ENCODE measurements around the gene RASSF7. TPM values are rescaled to one million over a fixed set of nuclear protein-coding genes. Genes with fewer than 3 reads are reported as not detected.
A peak's percentile ranks its signal among the peaks of the same experiment; 100 is the strongest.

The RASSF7 gene
- total RNA-seq, 1 experiment from 2014 or later, result 7.4 TPM

DNA sequence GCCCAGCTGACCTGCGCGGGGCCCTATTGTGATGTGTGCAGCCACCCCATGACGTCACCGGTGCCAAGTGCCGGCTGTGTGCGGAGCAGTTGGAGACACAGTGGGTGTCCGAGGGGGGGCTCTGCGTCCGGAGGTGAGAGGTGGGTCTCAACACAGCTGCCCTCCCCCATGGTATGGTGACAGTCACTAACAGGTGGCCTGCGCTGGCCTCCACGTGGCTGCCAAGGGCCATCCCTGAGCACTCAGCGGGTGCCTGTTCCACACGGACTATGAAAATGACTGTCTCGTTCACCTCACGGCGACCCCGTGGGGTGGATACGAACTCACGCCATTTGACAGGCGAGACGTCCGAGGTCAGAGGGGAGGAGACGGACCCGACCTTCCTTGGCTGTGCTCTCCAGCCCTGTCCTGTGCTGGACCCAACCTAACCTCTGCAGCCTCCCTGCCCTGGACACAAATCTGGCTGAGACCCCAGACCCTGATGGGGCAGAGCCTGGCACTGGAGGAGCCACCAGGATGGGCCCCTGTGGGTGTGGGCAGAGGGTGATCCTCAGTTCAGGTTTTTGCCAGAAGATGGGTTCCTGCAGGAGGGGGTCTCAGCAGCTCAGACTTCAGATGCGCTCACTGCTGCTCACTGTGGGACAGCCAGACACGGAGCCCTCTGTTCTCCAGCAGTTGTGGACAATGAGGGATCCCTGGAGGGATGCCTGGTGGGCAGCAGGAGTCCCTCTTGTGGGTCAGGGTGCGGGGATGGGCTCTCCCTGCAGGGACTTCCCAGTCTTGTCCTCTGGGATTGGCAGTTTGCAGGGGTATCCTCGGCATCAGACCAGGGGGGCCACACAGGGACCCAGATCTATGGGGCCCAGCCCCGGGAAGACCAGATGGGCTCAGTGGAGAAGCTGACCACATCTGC lies 31.7 kb upstream of the RASSF7 start:
- Histone ChIP-seq H3K4me1 (peaks cover 17% of the 10 kb centered on the region), H3K27ac (peak overlapping the region; percentile 57), H3K36me3 (peaks cover 12% of the 10 kb centered on the region), H3K4me3 (peak overlapping the region; percentile 18), H3K9me3 (replicated peaks) (no peaks in the 10 kb centered on the region), H3K27me3 (no peaks in the 10 kb centered on the region)
- DNase-seq, result peak; percentile 90 to 92

DNA sequence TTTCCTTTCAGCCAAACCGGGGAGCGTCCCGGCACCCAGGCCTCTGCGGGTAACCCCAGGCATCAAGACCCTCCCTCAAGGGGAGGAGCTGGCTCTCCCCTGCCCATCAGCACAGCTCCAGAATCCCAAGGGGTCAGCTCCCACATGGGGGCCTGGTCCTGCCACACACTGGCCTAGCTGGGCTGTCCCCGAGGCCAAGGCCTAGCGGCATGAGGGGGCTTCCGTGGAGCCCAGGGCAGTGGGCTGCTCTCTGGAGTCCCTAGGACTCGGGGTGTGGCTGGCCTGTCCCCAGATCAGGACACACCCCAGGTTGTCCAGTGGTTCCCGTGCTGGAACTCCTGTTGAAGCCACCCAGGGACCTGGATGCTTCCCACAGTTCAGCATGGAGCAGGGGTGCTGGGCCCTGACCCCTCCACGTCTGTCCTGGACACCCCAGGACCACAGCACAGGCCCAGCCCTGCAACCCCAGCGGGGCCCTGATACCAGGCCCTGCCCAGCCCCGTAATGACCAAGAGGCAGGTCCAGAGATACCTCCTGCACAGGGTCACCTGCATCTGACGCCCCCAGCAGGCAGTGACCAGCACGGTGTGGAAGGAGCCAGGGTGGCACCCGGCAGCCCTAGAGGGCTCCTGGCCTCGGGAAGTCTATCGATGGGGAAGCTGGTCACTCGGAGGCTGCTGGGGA lies 30.9 kb upstream of the RASSF7 start:
- Histone ChIP-seq H3K9me3 (replicated peaks) (no peaks in the 10 kb centered on the region), H3K4me3 (no peak overlapping the region), H3K27ac (no peak overlapping the region), H3K4me1 (peaks cover 17% of the 10 kb centered on the region), H3K27me3 (no peaks in the 10 kb centered on the region), H3K36me3 (peaks cover 12% of the 10 kb centered on the region)
- DNase-seq, result no peak

DNA sequence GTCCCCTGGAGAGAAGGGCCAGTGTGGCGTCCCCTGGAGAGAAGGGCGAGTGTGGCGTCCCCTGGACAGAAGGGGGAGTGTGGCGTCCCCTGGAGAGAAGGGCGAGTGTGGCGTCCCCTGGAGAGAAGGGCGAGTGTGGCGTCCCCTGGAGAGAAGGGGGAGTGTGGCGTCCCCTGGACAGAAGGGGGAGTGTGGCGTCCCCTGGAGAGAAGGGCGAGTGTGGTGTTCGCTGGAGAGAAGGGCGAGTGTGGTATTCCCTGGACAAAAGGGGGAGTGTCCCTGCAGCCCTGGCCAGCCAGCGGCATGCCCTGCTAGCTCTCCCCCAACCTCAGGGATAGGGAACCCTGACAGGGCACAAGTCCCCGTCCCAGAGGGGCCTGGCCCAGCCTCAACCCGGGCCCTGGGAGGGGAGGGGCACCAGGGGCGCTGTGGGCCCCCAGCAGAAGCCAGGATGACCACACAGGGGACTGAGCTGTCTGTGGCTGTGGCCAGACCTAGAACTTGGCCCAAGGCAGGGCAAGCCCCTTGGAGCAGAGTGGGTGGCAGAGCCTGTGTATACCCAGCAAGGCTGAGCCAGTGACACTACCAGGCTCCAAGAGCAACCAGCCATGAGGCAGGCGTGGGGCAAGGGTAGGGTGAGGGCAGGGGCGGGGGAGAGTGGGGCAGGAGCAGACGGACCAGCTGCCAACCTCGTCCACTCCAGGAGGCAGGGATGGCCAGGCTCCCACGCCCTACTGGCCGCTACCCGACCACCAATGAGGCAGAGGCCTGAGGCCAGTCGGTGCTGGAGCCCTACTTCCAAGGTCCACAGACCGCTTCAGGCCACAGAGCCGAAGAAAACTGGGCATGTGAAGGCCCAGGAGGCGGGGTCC lies 29.6 kb upstream of the RASSF7 start:
- peaks cover 12% of the 10 kb centered on the region for H3K36me3 ChIP-seq
- H3K9me3 ChIP-seq (replicated peaks), result no peaks in the 10 kb centered on the region
- H3K4me3 ChIP-seq, result no peak overlapping the region
- no peak overlapping the region for H3K27ac ChIP-seq
- no peaks in the 10 kb centered on the region for H3K27me3 ChIP-seq
- H3K4me1 ChIP-seq, result peaks cover 17% of the 10 kb centered on the region
- no peak for DNase-seq

DNA sequence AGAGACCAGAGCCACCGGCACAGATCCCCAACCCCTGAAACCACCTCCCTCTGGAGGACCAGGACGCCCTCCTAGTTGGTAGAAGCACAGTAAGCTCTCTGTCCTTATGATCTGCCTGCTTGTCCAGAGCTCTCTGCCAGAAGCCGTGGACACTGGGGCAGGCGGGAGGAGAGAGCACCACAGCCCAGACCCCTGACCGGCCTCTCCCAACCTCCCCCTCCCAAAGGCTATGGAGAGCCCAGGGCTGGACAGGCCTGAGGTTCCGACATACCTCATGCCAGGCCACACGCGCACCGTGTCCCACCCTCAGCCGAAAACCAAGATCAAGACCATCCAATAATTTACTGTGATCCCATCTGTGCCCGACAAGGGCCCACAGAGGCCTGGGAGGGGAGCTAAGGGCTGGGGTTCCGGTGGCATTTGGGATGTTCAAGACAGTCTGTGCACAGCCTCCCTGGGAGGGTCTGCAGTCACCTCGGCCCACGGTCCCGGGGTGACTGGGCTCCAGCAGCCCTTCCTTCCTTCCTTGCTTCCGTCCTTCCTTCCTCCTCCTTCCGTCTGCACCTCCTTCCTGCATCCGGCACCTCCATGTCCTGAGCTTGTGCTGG lies 28.7 kb upstream of the RASSF7 start:
- peaks cover 12% of the 10 kb centered on the region for H3K36me3 ChIP-seq
- no peak overlapping the region for H3K4me3 ChIP-seq
- no peaks in the 10 kb centered on the region for H3K27me3 ChIP-seq
- no peak for DNase-seq
- peaks cover 17% of the 10 kb centered on the region for H3K4me1 ChIP-seq
- H3K27ac ChIP-seq, result no peak overlapping the region
- H3K9me3 ChIP-seq (replicated peaks), result no peaks in the 10 kb centered on the region

DNA sequence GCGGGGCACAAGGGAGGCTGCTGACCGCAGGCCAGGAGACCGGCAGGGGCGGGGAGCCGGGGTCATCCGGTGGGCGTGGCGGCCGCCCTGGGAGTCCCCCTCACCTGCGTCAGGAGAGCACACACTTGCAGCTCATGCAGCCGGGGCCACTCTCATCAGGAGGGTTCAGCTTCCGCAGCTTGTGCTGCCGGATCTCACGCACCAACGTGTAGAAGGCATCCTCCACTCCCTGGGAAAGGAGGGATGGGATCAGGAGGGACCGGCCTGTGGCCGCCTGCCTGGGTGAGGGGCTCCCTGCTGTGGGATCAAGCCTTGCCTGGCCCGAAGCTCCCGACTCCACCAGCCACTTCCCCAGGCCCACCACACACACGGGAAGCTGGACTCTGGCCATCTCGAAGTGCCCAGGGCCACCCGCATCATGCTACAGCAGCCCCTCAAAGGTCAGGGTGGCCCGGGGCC lies 28.2 kb upstream of the RASSF7 start:
- Histone ChIP-seq H3K9me3 (replicated peaks) (no peaks in the 10 kb centered on the region), H3K4me1 (peaks cover 17% of the 10 kb centered on the region), H3K27me3 (no peaks in the 10 kb centered on the region), H3K36me3 (peaks cover 12% of the 10 kb centered on the region), H3K4me3 (no peak overlapping the region), H3K27ac (no peak overlapping the region)
- DNase-seq, result no peak

DNA sequence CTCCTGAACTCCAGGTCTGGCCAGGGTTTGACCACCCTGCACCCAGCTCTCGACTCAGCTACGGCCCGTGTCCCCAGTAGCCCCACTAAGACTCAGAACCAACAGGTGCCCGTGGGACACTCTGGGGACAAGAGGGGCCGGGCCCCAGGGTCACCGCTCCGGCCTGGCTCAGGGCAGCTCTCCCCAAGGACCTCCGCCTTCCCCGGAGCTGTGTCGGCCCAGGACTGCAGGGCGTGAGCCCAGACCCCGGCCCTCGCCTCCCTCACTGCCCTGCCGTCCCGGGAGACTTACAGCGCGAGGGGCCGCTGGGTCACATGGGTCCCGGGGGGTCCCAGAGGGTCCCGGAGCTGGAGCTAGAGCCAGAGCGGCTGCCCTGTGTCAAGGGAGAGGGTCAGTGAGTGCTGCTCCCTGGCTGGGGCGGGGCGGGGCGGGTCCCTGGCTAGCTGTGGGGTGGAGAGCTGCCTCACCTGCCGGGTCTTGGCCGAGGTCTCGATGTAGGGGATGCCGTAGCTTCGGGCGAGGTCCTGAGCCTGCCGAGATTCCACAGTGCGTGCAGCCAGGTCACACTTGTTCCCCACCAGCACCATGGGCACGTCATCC lies 27.7 kb upstream of the RASSF7 start:
- DNase-seq, result no peak
- H3K27ac ChIP-seq, result no peak overlapping the region
- peaks cover 16% of the 10 kb centered on the region for H3K4me1 ChIP-seq
- no peak overlapping the region for H3K4me3 ChIP-seq
- no peaks in the 10 kb centered on the region for H3K27me3 ChIP-seq
- H3K36me3 ChIP-seq, result peaks cover 12% of the 10 kb centered on the region
- H3K9me3 ChIP-seq (replicated peaks), result no peaks in the 10 kb centered on the region

DNA sequence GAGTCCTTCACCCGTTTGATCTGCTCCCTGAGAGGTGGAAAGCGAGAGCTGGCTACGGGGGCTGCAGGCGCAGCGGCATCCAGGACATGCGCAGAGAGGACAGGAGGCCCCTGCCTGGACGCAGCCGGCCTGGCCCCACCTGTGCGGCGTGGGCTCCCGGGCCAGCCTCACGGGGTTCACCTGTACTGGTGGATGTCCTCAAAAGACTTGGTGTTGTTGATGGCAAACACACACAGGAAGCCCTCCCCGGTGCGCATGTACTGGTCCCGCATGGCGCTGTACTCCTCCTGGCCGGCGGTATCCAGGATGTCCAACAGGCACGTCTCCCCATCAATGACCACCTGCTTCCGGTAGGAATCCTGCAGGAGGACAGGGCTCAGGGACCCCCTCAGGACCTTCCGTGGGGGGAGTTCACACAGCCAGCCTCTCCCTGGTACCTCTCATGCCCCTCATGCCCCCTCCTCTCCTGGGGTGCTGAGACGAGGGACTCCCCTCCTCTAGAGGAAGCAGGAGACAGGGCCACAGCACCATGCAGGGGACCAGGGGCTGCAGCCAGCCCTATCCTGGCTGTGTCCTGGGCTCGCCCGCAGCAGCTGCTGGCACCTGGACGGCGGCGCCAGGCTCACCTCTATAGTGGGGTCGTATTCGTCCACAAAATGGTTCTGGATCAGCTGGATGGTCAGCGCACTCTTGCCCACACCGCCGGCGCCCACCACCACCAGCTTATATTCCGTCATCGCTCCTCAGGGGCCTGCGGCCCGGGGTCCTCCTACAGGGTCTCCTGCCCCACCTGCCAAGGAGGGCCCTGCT lies 27.0 kb upstream of the RASSF7 start:
- Histone ChIP-seq H3K36me3 (peaks cover 12% of the 10 kb centered on the region), H3K27me3 (no peaks in the 10 kb centered on the region), H3K4me3 (no peak overlapping the region; the same call in 1 of the 2 replicates), H3K27ac (no peak overlapping the region), H3K4me1 (peaks cover 10% of the 10 kb centered on the region), H3K9me3 (replicated peaks) (no peaks in the 10 kb centered on the region)
- no peak for DNase-seq

DNA sequence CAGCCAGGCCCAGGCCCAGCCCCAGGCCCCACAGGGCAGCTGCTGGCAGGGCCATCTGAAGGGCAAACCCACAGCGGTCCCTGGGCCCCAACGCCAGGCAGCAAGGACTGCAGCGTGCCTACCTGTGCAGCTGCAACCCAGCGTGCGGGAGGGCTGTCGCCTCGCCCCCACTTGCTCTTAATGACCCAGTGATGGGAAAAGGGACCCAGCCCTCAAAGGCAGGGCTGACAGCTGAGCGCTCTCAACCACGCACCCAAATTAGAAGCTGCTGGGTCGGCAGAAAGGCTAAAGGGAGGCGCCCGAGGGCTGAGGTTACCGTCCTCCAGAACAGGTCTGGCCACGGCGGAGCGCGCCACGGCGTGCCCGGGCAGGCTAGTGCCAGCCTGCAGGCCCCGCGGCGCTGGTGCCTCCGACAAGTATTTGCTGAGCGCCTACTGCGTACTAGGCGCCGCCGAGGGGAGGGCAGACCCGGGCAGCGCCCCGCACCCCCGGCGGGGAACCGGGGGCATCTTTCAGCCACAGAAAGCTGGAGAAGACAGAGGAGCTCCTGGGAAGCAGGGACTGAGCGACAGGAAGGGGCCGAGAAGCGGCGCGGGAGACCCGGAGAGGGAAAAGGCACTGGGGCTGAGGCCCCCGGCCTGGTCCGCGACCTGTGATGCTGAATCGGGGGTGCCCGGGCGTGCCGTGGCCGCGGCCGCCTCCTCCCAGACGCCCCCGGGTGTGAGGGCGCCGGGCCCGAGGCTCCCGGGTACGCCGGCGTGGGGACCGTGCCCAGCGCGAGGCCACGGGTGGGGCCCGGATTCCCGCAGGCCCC lies 26.2 kb upstream of the RASSF7 start:
- Histone ChIP-seq H3K27me3 (no peaks in the 10 kb centered on the region), H3K36me3 (peaks cover 12% of the 10 kb centered on the region), H3K27ac (no peak overlapping the region), H3K4me3 (peak overlapping the region; percentile 79), H3K4me1 (peaks cover 2% of the 10 kb centered on the region), H3K9me3 (replicated peaks) (no peaks in the 10 kb centered on the region)
- peak in 1 of 2 experiments; percentile 35 for DNase-seq

DNA sequence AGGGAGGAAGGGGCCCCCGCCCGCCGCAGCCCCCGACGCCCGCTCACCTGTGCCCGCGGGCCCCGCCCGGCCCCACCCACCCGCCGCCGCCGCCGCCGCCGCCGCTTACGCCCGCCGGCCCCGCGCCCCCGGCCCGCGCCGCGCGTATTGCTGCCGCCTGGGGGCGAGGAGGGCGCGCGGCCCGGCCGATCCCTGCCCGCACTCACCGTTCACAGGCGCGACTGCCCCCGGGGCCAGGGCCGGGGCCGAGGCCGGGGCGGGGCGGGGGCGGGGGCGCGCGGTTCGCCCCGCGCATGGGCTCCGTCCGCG lies 25.6 kb upstream of the RASSF7 start:
- H3K4me1 ChIP-seq, result no peaks in the 10 kb centered on the region
- H3K27ac ChIP-seq, result no peak overlapping the region
- peaks cover 12% of the 10 kb centered on the region for H3K36me3 ChIP-seq
- peak overlapping the region; percentile 79 for H3K4me3 ChIP-seq
- H3K27me3 ChIP-seq, result no peaks in the 10 kb centered on the region
- DNase-seq, result no peak
- no peaks in the 10 kb centered on the region for H3K9me3 ChIP-seq (replicated peaks)

DNA sequence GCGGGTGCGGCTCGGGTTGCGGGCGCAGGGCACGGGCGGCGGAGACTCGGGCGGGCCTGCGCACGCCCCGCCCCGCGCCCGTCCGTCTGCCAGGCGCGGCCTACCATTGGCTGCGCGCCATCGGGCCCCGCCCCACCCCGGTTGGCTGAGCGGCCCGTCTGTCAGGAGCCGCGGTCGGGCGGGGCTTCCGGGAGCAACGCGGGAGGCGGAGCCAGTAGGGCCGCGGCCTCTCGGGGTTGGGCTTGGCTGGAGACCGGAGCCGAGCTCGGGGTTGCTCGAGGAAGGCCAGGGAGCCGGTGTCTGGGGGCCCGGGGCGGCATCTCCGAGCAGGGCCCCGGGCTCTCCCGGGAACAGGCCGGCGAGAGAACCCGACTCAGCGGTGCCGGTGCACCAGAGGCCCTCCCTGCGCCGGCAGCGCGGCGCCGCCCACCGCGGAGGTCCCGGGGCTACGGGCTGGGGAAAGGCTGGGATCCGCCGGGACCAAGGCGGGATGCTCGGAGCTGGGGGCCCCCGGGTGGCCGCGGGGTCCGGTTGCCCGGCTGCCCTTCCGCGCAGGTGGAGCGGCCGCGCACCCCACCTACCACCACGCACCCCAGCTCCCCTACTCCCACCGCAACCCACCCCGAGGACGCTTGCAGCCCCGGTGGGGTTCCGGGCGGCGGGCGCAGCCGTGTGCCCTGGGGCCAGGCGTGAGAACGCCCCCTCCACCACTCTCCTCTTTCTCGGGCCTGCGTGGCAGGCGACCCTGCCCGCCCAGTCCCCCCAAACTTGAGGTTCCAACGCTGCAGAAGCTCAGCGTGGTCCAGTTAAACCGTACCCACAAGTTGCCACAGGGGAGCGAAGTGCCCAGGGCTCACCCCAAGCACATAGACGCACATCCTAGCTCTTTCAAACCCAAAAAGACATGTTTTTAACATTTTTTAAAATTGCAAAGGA lies 25.0 kb upstream of the RASSF7 start, which contains the start of gene HRAS:
Gene HRAS (minus strand): TSS at position 58 of the 936 bp plus-strand sequence.
- H3K27me3 ChIP-seq, result no peaks in the 10 kb centered on the region
- peak within 1 kb of the TSS; percentile 79 for H3K4me3 ChIP-seq
- H3K9me3 ChIP-seq (replicated peaks), result no peaks in the 10 kb centered on the region
- peak within 1 kb of the TSS; percentile 20; the same call in 1 of the 2 replicates for H3K27ac ChIP-seq
- DNase-seq, result peak; percentile 91 to 94
- H3K36me3 ChIP-seq, result peaks cover 12% of the 10 kb centered on the region
- no peaks in the 10 kb centered on the region for H3K4me1 ChIP-seq

DNA sequence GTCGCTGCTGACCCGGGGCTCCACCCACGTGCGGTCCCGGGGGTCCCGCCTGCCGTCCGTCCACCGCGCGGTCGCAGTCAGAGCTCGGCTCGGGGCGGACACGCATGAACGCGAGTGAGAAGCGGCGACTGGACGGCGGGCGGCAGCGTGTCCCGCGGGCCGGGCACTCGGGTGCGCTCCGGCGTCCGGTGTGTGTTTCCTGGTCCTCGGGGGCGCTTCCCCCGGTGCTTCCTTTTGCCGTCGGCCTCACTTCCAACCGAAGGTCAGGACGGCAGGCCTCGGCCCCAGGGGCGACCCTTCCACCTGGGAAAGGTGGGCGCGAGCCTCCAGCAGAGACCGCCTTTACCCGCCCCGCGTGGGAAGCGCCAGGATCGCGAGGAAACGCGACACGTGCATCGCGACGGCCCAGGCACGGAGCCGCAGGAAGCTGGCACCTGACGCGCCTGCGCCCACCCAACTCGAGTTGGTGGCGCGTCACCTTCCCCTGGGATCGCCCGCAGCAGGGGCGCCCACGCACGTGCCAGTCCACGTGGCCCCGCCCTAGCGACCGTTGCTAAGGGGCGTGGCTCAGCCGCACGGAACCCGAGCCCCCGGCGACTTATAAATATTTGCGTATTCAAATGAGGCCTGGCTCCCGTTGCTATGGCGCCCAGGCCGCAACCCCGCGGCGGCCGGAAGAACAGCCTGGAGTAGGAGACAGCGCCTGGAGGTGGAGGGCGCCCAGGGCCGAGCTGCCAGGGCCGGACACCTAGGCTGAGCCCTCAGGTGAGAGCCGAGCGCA lies 23.7 kb upstream of the RASSF7 start, which contains the start of gene LRRC56:
Gene LRRC56 (plus strand): TSS at position 687 of the 781 bp plus-strand sequence. CDS start 3,158 bp downstream, outside the sequence.
- Histone ChIP-seq H3K27ac (no peak within 1 kb of the TSS), H3K4me1 (no peaks in the 10 kb centered on the region), H3K4me3 (no peak within 1 kb of the TSS; the same call in 1 of the 2 replicates), H3K36me3 (peaks cover 11% of the 10 kb centered on the region), H3K9me3 (replicated peaks) (no peaks in the 10 kb centered on the region), H3K27me3 (no peaks in the 10 kb centered on the region)
- peak; percentile 50 for DNase-seq
